Spleen (tissue), 11 donors: ENCODE data around the gene LAMC1. TPM values are rescaled to one million over a fixed set of nuclear protein-coding genes. Genes with fewer than 3 reads are reported as not detected.

Source experiments
- DNase-seq: peaks from one replicate; pipeline ENCODE4 v3.0.0-alpha.2; 2020
- H3K27ac ChIP-seq, 8 donors: fragments of 200-600 bp; sonication (generic) in 7 of 8; 1 replicate in 4 of 8; 2 replicates in 4 of 8; pipeline versions ENCODE4 v1.5.0 to v1.8.0; 2016 to 2021; ENCODE audit warnings: inconsistent platforms in 4 of 8, mild to moderate bottlenecking in 4 of 8, moderate library complexity in 1 of 8
- H3K27me3 ChIP-seq, 7 donors: fragments of 200-600 bp; sonication (generic) in 6 of 7; replicated peaks in 1 of 7; 1 replicate in 4 of 7; 2 replicates in 3 of 7; pipeline versions ENCODE4 v1.5.0 to v1.8.0; 2016 to 2021; ENCODE audit warnings: inconsistent platforms in 3 of 7, mild to moderate bottlenecking in 1 of 7
- H3K36me3 ChIP-seq, 6 donors: fragments of 200-600 bp; sonication (generic) in 5 of 6; 1 replicate in 4 of 6; 2 replicates in 2 of 6; pipeline versions ENCODE4 v1.5.0 to v1.8.0; 2016 to 2021; ENCODE audit warnings: inconsistent platforms in 2 of 6
- H3K4me1 ChIP-seq, 6 donors: fragments of 200-600 bp; sonication (generic) in 5 of 6; 1 replicate in 3 of 6; 2 replicates in 3 of 6; pipeline versions ENCODE4 v1.5.0 to v1.8.0; 2016 to 2021; ENCODE audit warnings: inconsistent platforms in 3 of 6
- H3K4me3 ChIP-seq, 8 donors: fragments of 200-600 bp; sonication (generic) in 7 of 8; 1 replicate in 4 of 8; 2 replicates in 4 of 8; pipeline versions ENCODE4 v1.5.0 to v1.8.0; 2016 to 2021; ENCODE audit warnings: inconsistent platforms in 4 of 8, mild to moderate bottlenecking in 4 of 8, moderate library complexity in 2 of 8
- H3K9me3 ChIP-seq, 8 donors: fragments of 200-600 bp; sonication (generic) in 7 of 8; 1 replicate in 4 of 8; 2 replicates in 4 of 8; pipeline versions ENCODE4 v1.5.0 to v1.8.0; 2016 to 2021; ENCODE audit warnings: inconsistent platforms in 4 of 8
- CTCF ChIP-seq, 11 experiments: fragments of 200-600 bp in 7 of 11; fragments of 450-650 bp in 4 of 11; sonication (generic) in 4 of 11; IDR thresholded peaks in 8 of 11; conservative IDR thresholded peaks in 3 of 11; 1 replicate in 7 of 11; 2 replicates in 4 of 11; pipeline versions ENCODE4 v1.4.0 to v1.8.0; 2016 to 2021; ENCODE audit warnings: antibody characterized with exemption in 11 of 11, inconsistent platforms in 4 of 11, mild to moderate bottlenecking in 1 of 11
- POLR2A ChIP-seq, 3 donors: fragments of 450-650 bp; IDR thresholded peaks; one replicate each; pipeline ENCODE4 v1.5.1; 2017; ENCODE audit warnings: antibody characterized with exemption in 3 of 3, mild to moderate bottlenecking in 1 of 3
- POLR2AphosphoS5 ChIP-seq, 3 donors: sonication (generic); formaldehyde crosslinking; IDR thresholded peaks; one replicate each; pipeline ENCODE4 v1.5.1; 2017; ENCODE audit warnings: antibody characterized with exemption in 3 of 3
- WGBS, 5 donors: extraction: QIAGEN DNeasy Blood & Tissue Kit in 3 of 5; methylation state at CpG; one replicate each; pipeline versions ENCODE4 v1.1.5 to v1.1.7; 2013 to 2018; 5-methylcytosine and 5-hydroxymethylcytosine counted together
- intact Hi-C: fragments of 100-400 bp; cut with DNase I; formaldehyde crosslinking; loops from one replicate; pipeline ENCODE4 v1.15.0; 2023; ENCODE audit warnings: low total_unique reads
- polyA plus RNA-seq, 3 donors: library from polyadenylated mRNA; stranded (reverse); fragments of 200-250 nt; gene quantifications; one replicate each; pipeline ENCODE4 v1.2.1, GENCODE V29; 2013
- total RNA-seq, 7 donors: library from RNA; depleted of rRNA in 3 of 7; stranded (reverse); fragments of >200 nt in 3 of 7; fragmentation: NEBNext Ultra II Directional in 4 of 7; extraction: Animal tissue kit (Norgen Biotek cat#: 25700) in 4 of 7; gene quantifications; one replicate each; pipeline versions ENCODE4 v1.1.0 to v1.2.1, GENCODE V29; 2016 to 2021
- donor health status: healthy with polysubstance abuse.
- donor health status: DM: no; HTN: no; CAD: no; lungs with moderate emphysema.
- donor health status: DM: no; HTN: no; CAD: no.
- donor health status: Bipolar disorder and iron deficiency.
- donor health status: healthy.
- donor health status: DM: no; HTN: no; CAD: no.
- donor health status: DM: yes; HTN: yes; CAD: no.

LAMC1 gene
- total and polyA plus RNA-seq, 10 donors = 2.7 to 38.5 (median 30.5) TPM

DNA sequence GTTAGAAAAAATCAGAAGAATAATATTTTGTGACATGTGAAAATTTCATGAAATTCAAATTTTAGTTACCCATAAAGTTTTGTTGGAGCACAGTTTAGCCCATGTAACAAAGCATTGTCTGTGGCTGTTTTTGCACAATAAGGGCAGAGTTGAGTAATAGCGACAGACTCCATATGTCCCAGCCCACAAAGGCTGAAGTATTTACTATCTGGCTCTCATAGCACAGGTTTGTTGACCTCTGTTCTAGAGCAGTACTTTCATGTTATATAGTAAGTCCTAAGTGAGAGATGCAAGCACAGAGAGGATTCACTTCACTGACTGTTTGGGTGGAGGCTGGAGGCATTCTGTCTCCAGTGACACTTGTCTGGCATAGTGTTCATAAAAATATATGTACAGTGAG, 6.8 kb downstream of the LAMC1 start:
- 52 to 95% (median 75%) methylated on average over 1 of the region's 1 CpG for WGBS, 5 donors
- H3K4me3 ChIP-seq = no peak overlapping the region
- intact Hi-C loops = no loop called here
- DNase-seq = no peak
- no peaks in the 10 kb centered on the region for H3K36me3 ChIP-seq
- H3K4me1 ChIP-seq = peaks cover 0 to 51% (median 9%) of the 10 kb centered on the region in 6 donors
- H3K27me3 ChIP-seq = peaks cover 0 to 9% (median 0%) of the 10 kb centered on the region in 7 donors
- no peak overlapping the region for H3K27ac ChIP-seq
- no peaks in the 10 kb centered on the region for H3K9me3 ChIP-seq
- no peak for TF ChIP-seq POLR2AphosphoS5 (IDR thresholded peaks at IDR 0.05)
- no peak for TF ChIP-seq POLR2A (IDR thresholded peaks at IDR 0.05)
- no peak for TF ChIP-seq CTCF (IDR thresholded peaks at IDR 0.05 in 8 of 11, conservative IDR thresholded peaks at IDR 0.05 in 3 of 11)

DNA sequence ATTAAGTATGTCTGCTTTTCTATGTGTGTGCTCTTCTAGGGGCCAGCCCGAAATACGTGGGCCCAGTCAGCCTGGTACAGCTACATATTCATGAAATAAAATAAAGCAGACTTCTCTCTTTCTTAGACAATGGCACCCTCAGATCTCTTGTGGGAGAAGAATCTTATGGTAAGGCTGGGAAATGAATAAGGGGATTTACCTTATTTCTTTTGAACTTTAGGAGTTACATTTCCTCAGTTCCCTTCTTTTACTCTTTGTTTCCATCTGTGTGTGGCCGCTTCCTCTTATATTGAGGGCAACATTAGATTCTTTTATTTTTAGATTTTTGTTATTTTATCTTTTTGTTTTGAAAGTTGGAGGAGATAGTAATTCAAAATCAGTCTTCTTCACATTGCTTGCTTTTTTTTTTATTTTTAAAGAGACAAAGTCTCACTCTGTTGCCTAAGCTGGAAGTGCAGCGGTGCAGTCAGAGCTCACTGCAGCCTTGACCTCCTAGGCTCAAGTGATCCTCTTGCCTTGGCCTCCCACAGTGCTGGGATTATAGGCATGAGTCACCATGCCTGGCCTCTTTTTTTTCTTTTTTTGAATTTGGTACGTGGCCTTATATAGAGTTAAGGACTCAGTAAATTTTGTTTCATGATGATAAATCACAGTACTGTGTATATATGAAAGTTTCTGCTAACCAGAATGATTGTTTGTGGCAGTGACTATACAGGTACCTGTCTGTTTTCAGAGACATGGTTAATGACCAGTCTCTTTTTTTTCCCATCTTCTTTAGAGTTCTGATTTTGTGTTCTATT, 9.1 kb downstream of the LAMC1 start:
- intact Hi-C loops = no loop called here
- peaks cover 0 to 29% (median 6%) of the 10 kb centered on the region in 6 donors for H3K4me1 ChIP-seq
- H3K27me3 ChIP-seq = peaks cover 0 to 13% (median 0%) of the 10 kb centered on the region in 7 donors
- WGBS, 5 donors = 62 to 77% (median 68%) methylated on average over 5 of the region's 5 CpGs
- H3K36me3 ChIP-seq = no peaks in the 10 kb centered on the region
- no peaks in the 10 kb centered on the region for H3K9me3 ChIP-seq
- no peak for TF ChIP-seq CTCF (IDR thresholded peaks at IDR 0.05 in 8 of 11, conservative IDR thresholded peaks at IDR 0.05 in 3 of 11)
- peak in 1 of 3 donors; percentile 15 for TF ChIP-seq POLR2AphosphoS5 (IDR thresholded peaks at IDR 0.05)
- H3K4me3 ChIP-seq = no peak overlapping the region
- H3K27ac ChIP-seq = no peak overlapping the region
- DNase-seq = no peak

GRCh38 chr1:183033205-183033604, 10.0 kb downstream of the LAMC1 start:
- Histone ChIP-seq H3K4me3 (no peak overlapping the region), H3K27me3 (peaks cover 0 to 16% (median 0%) of the 10 kb centered on the region in 7 donors), H3K9me3 (no peaks in the 10 kb centered on the region), H3K27ac (no peak overlapping the region), H3K4me1 (peaks cover 0 to 23% (median 6%) of the 10 kb centered on the region in 6 donors), H3K36me3 (no peaks in the 10 kb centered on the region)
- DNase-seq = no peak
- 54 to 79% (median 62%) methylated on average over 2 of the region's 2 CpGs for WGBS, 5 donors
- intact Hi-C loops = no loop called here
- TF ChIP-seq POLR2A (IDR thresholded peaks at IDR 0.05) (no peak), CTCF (IDR thresholded peaks at IDR 0.05 in 8 of 11, conservative IDR thresholded peaks at IDR 0.05 in 3 of 11) (no peak), POLR2AphosphoS5 (IDR thresholded peaks at IDR 0.05) (no peak)

DNA sequence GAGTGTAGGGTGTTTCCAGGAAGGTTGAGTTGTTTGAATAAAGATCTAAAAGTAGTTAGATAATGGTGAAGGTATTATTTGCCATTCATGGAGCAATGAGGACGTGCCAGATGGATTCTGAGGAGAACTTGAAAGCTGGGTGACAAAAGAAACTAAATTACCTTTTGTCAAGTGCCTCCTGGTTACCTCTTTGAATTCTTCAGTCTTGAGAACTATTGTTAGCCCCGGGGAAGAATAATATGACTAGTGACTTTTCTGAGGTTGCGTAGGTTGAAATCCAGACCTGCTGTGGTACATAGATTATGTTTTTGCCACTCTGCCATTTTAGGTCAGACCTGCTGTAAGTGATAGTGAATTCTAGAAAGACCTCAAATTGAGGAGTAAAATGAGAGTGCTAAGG, 11.5 kb downstream of the LAMC1 start:
- Histone ChIP-seq H3K27me3 (peaks cover 0 to 19% (median 0%) of the 10 kb centered on the region in 7 donors), H3K27ac (no peak overlapping the region)
- WGBS, 5 donors = 85 to 92% (median 89%) methylated on average over 3 of the region's 3 CpGs

More for the DNA sequence above, 11.5 kb downstream of the LAMC1 start:
- Histone ChIP-seq H3K9me3 (no peaks in the 10 kb centered on the region), H3K36me3 (no peaks in the 10 kb centered on the region), H3K4me3 (no peak overlapping the region), H3K4me1 (peaks cover 0 to 26% (median 7%) of the 10 kb centered on the region in 6 donors)
- DNase-seq = no peak
- no peak for TF ChIP-seq CTCF (IDR thresholded peaks at IDR 0.05 in 8 of 11, conservative IDR thresholded peaks at IDR 0.05 in 3 of 11)
- no peak for TF ChIP-seq POLR2AphosphoS5 (IDR thresholded peaks at IDR 0.05)
- TF ChIP-seq POLR2A (IDR thresholded peaks at IDR 0.05) = no peak
- intact Hi-C loops = no loop called here
